ENCODE results near the gene SF3B1. TPM values are rescaled to one million over a fixed set of nuclear protein-coding genes. Genes with fewer than 3 reads are reported as not detected.
A peak's percentile ranks its signal among the peaks of the same experiment; 100 is the strongest.

The SF3B1 gene
- polyA plus RNA-seq, 3 donors = 105 to 494 (median 152) TPM

DNA sequence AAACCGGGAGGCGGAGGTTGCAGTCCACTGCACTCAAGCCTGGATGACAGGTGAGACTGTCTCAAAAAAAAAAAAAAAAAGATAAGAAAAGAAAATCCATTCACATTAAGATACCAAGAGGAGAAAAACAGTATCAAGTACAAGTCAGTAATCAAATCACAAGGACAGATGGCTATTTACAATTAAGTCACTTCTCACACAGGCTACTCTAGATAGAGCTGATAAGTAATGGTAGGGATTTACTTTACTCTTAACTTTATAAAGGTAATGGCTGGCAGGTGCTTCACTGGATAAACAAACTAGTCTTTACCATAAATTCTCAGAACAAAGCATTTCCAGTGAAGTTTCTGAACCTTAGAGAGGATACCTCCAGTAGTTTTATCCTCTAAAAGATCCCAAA, 11.5 kb downstream of the SF3B1 start:
- H3K36me3 ChIP-seq (replicated peaks in 1 of 2; ENCODE audit: control insufficient read depth in 1 of 2, insufficient read depth in 2 of 2, low read length in 2 of 2) = peaks cover 53 to 67% of the 10 kb centered on the region in 2 donors
- intact Hi-C loops (cut with micrococcal nuclease) = loop anchor here in 1 of 2 donors (10.0 kb wide), 1 partner anchor 71 kb away; the partner anchor contains the start of gene HSPD1

GRCh38 chr2:197419438-197419837, 15.4 kb downstream of the SF3B1 start:
- H3K4me1 Mint-ChIP-seq = no peaks in the 10 kb centered on the region
- Histone ChIP-seq H3K9ac (ENCODE audit: insufficient read depth, low read length, poor library complexity, severe bottlenecking) (no peak overlapping the region), H3K27me3 (ENCODE audit: control insufficient read depth in 2 of 2, insufficient read depth in 2 of 2, low read length in 2 of 2) (no peaks in the 10 kb centered on the region), H3K4me2 (replicated peaks; ENCODE audit: extremely low read depth, low read length, poor library complexity, severe bottlenecking) (no peak overlapping the region), H3K9me3 (replicated peaks in 1 of 2; ENCODE audit: control insufficient read depth in 1 of 2, insufficient read depth in 1 of 2, low read length in 2 of 2) (no peaks in the 10 kb centered on the region), H3K27ac (ENCODE audit: low read depth in 1 of 2, low read length in 2 of 2) (no peak overlapping the region), H4K20me1 (ENCODE audit: insufficient read depth, low read length) (peaks cover 100% of the 10 kb centered on the region), H3K4me3 (replicated peaks in 1 of 3; ENCODE audit: low read depth in 2 of 3, low read length in 3 of 3) (no peak overlapping the region), H2AFZ (ENCODE audit: insufficient read depth, low read depth, low read length, poor library complexity, severe bottlenecking) (no peak overlapping the region), H3K36me3 (replicated peaks in 1 of 2; ENCODE audit: control insufficient read depth in 1 of 2, insufficient read depth in 2 of 2, low read length in 2 of 2) (peaks cover 89 to 98% of the 10 kb centered on the region in 2 donors), H3K79me2 (ENCODE audit: insufficient read depth, low read length) (peaks cover 97% of the 10 kb centered on the region), H3K4me1 (ENCODE audit: control insufficient read depth in 1 of 2, insufficient read depth in 2 of 2, low read length in 2 of 2) (no peaks in the 10 kb centered on the region)
- H3K9me3 Mint-ChIP-seq = no peaks in the 10 kb centered on the region
- H3K4me3 Mint-ChIP-seq = no peak overlapping the region
- H3K36me3 Mint-ChIP-seq = peaks cover 57 to 83% of the 10 kb centered on the region in 2 donors
- H3K27me3 Mint-ChIP-seq (ENCODE audit: low read depth in 3 of 3) = no peaks in the 10 kb centered on the region
- intact Hi-C loops (cut with micrococcal nuclease) = loop anchor here in 1 of 2 donors (10.0 kb wide), 1 partner anchor 45 kb away; no protein-coding TSS in a partner anchor
- no peak for DNase-seq
- TF ChIP-seq CTCF (IDR thresholded peaks at IDR 0.05) = no peak
- H3K27ac Mint-ChIP-seq = no peak overlapping the region

More for the DNA sequence above, 11.5 kb downstream of the SF3B1 start:
- H4K20me1 ChIP-seq (ENCODE audit: insufficient read depth, low read length) = peaks cover 100% of the 10 kb centered on the region
- Mint-ChIP-seq H3K4me3 (peak overlapping the region in 1 of 2 donors; percentile 24), H3K27me3 (ENCODE audit: low read depth in 3 of 3) (no peaks in the 10 kb centered on the region), H3K27ac (peak overlapping the region in 1 of 7 donors; percentile 63), H3K4me1 (peaks cover 9% of the 10 kb centered on the region), H3K9me3 (no peaks in the 10 kb centered on the region), H3K36me3 (peaks cover 31 to 51% of the 10 kb centered on the region in 2 donors)
- no peak overlapping the region for H3K27ac ChIP-seq (ENCODE audit: low read depth in 1 of 2, low read length in 2 of 2)
- no peaks in the 10 kb centered on the region for H3K4me1 ChIP-seq (ENCODE audit: control insufficient read depth in 1 of 2, insufficient read depth in 2 of 2, low read length in 2 of 2)
- peaks cover 97% of the 10 kb centered on the region for H3K79me2 ChIP-seq (ENCODE audit: insufficient read depth, low read length)
- H2AFZ ChIP-seq (ENCODE audit: insufficient read depth, low read depth, low read length, poor library complexity, severe bottlenecking) = no peak overlapping the region
- H3K9me3 ChIP-seq (replicated peaks in 1 of 2; ENCODE audit: control insufficient read depth in 1 of 2, insufficient read depth in 1 of 2, low read length in 2 of 2) = no peaks in the 10 kb centered on the region
- no peak for DNase-seq
- no peak overlapping the region for H3K4me2 ChIP-seq (replicated peaks; ENCODE audit: extremely low read depth, low read length, poor library complexity, severe bottlenecking)
- no CpG with 5 or more reads among the region's 2 CpGs for WGBS (ENCODE audit: insufficient coverage)
- H3K27me3 ChIP-seq (ENCODE audit: control insufficient read depth in 2 of 2, insufficient read depth in 2 of 2, low read length in 2 of 2) = no peaks in the 10 kb centered on the region
- no peak for TF ChIP-seq CTCF (IDR thresholded peaks at IDR 0.05)
- no peak overlapping the region for H3K9ac ChIP-seq (ENCODE audit: insufficient read depth, low read length, poor library complexity, severe bottlenecking)
- H3K4me3 ChIP-seq (replicated peaks in 1 of 3; ENCODE audit: low read depth in 2 of 3, low read length in 3 of 3) = no peak overlapping the region

Measured in CD14-positive monocyte (primary cell).